Brain microvascular endothelial cell (primary cell): Measurements from ENCODE around the gene MORF4L2.
"Not testable (repeated sequence)": the region's sequence is repeated elsewhere in the genome, so short reads cannot be mapped to it uniquely, and the experiment has no call there.

Experiments
- DNase-seq: peaks from one replicate; pipeline ENCODE4 v3.0.0-alpha.2; 2020
- H3K27ac ChIP-seq: fragments of 250-450 bp; sonication (Bioruptor Pico); 2 replicates; pipeline ENCODE4 v1.5.1; 2020; ENCODE audit warnings: mild to moderate bottlenecking, moderate library complexity
- H3K27me3 ChIP-seq: fragments of 250-450 bp; sonication (Bioruptor Pico); replicated peaks from 2 replicates; pipeline ENCODE4 v1.5.1; 2020; ENCODE audit warnings: mild to moderate bottlenecking
- H3K36me3 ChIP-seq: fragments of 250-450 bp; sonication (Bioruptor Pico); replicated peaks from 2 replicates; pipeline ENCODE4 v1.5.1; 2020; ENCODE audit warnings: mild to moderate bottlenecking
- H3K4me3 ChIP-seq: 2 replicates; pipeline ENCODE4 v1.5.1; 2011; ENCODE audit warnings: low read depth, mild to moderate bottlenecking, control low read depth, low read length, moderate library complexity
- CTCF ChIP-seq: IDR thresholded peaks from 2 replicates; pipeline ENCODE4 v1.5.1; 2011; ENCODE audit warnings: low read depth, mild to moderate bottlenecking, moderate library complexity, low read length, control low read depth, inconsistent platforms; ENCODE audit errors: missing control alignments
- in situ Hi-C: cut with HindIII; loops from 2 replicates; pipeline ENCODE4 v1.10.0; 2017; ENCODE audit warnings: low sequenced_read_pairs, low pct_ligation_motif_present

MORF4L2 gene

GRCh38 chrX:103644125-103644524 is 42.4 kb downstream of the MORF4L2 start:
- no peak for DNase-seq
- Histone ChIP-seq H3K27me3 (no peaks in the 10 kb centered on the region), H3K4me3 (no peak overlapping the region), H3K36me3 (no peaks in the 10 kb centered on the region), H3K27ac (no peak overlapping the region)
- in situ Hi-C loops, result no loop called here
- no peak for TF ChIP-seq CTCF

DNA sequence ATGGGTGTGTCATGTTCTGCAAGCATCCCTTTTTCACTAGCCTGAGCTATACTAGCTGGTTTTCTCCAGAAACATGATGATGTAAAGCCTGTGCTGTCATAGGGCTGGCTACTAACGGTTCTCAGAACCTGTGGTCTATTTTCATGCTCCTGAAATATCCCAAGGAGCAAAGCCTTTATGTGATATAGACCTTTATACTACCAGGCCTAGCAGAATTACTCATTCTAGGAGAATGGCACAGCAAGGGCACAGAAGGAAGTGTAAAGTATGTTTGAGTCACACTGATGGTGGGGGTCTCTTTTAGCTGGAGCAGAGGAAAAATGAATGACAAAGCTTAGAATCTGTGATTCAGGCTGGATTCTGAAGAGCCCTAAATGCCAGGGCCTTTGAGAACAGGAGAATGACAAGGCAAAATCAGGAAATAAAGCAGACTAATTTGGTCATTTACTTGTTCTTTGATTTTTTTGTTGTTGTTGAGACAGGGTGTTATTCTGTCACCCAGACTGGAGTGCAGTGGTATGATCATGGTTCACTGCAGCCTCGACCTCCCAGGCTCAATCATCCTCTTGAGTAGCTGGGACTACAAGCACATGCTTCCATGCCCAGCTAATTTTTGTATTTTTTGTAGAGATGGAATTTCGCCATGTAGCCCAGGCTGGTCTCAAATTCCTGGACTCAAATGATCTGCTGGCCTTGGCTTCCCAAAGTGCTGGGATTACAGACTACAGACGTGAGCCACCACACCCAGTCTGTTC is 45.9 kb downstream of the MORF4L2 start:
- Histone ChIP-seq H3K36me3 (no peaks in the 10 kb centered on the region), H3K27me3 (no peaks in the 10 kb centered on the region), H3K27ac (peak overlapping the region; percentile 22), H3K4me3 (no peak overlapping the region)
- DNase-seq, result no peak
- in situ Hi-C loops, result no loop called here
- TF ChIP-seq CTCF, result no peak

DNA sequence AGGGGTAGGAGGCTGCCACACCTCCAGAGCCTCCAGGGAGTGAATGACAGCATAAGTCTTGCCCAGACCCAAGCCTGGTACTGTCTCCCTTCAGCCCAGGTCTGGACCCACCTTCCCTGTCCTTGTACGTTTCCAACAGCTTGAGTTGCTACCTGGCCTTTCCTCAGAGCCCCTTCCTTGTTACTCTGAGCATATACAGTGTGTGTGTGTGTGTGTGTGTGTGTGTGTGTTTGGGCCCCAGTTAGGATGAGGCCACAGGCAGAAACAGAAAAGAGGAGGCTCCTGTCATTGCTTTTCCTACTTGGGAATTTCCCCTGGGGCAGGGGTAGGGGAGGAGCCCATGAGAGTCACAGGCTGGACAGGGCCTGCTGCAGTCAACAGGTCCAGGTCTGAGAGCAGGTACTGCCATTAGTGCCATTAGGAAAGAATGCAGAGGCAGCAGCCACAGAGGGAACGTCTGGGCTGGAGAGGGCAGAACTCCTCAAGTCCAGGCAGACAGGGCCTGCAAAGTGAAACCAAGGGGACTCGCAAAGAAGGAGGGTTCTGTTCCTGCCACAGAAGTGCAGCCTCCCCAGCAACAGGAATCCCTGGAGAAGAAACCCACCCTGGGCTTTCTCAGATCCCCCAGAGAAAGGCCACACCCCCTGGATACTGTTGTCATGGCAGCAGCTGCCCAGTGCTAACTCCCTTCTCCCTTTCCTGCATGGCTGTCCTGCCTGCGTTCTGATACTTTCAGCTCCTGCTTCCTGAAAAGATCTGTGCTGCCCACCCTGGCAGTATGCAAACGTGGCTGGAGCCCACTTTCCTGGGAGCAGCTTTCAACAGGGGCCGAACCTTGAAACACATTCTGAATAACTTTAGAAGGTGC is 47.8 kb downstream of the MORF4L2 start:
- H3K27ac ChIP-seq, H3K36me3 ChIP-seq, DNase-seq, in situ Hi-C loops, H3K27me3 ChIP-seq, H3K4me3 ChIP-seq: not testable (repeated sequence)

GRCh38 chrX:103637604-103638338 is 48.7 kb downstream of the MORF4L2 start:
- no peak for DNase-seq
- no peaks in the 10 kb centered on the region for H3K27me3 ChIP-seq
- H3K4me3 ChIP-seq, result no peak overlapping the region
- H3K27ac ChIP-seq, result no peak overlapping the region
- TF ChIP-seq CTCF, result no peak
- H3K36me3 ChIP-seq, result no peaks in the 10 kb centered on the region
- in situ Hi-C loops, result no loop called here

DNA sequence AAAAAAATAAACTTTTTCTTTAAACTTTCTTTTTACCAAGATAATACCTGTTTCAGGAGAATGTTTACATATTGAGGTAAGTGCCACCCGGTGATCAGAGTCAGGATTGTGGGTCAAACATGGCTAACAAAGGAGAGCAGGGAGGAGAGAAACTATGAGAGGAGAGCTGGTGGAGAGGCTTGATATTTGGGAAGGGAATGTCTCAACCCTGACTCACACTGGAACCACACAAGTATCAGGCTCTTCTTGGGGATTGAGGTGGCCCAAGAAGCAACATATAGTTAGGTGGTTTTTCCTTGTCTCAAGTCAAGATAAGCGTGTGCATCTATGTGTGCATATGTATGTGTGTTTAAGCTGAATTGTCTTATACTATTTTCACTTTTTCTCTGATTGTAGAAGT is 51.1 kb downstream of the MORF4L2 start:
- Histone ChIP-seq H3K36me3 (no peaks in the 10 kb centered on the region), H3K4me3 (no peak overlapping the region), H3K27ac (no peak overlapping the region), H3K27me3 (no peaks in the 10 kb centered on the region)
- in situ Hi-C loops, result no loop called here
- no peak for TF ChIP-seq CTCF
- no peak for DNase-seq

- H3K27ac ChIP-seq, result no peak overlapping the region
- no peak for DNase-seq
- no peaks in the 10 kb centered on the region for H3K36me3 ChIP-seq
- no peaks in the 10 kb centered on the region for H3K27me3 ChIP-seq
- TF ChIP-seq CTCF, result no peak
- in situ Hi-C loops, result no loop called here
- no peak overlapping the region for H3K4me3 ChIP-seq
These were observed 55.4 kb downstream of the MORF4L2 start for GRCh38 chrX:103631145-103631544.
